Neural crest cell (in vitro differentiated cells): ENCODE data around the gene CELF4. TPM values are rescaled to one million over a fixed set of nuclear protein-coding genes. Genes with fewer than 3 reads are reported as not detected.
"Not testable (repeated sequence)": the region's sequence is repeated elsewhere in the genome, so short reads cannot be mapped to it uniquely, and the experiment has no call there.

ENCODE experiments used
- DNase-seq: peaks from one replicate; pipeline ENCODE4 v3.0.0; 2021; ENCODE audit warnings: low read depth, mixed read lengths, low spot score
- H3K27ac Mint-ChIP-seq: one replicate; pipeline ENCODE4 v1.8.0; 2021; ENCODE audit warnings: mild to moderate bottlenecking, mixed read lengths; ENCODE audit not compliant: unreplicated experiment
- H3K27me3 Mint-ChIP-seq: 2 replicates; pipeline ENCODE4 v1.8.0; 2021; ENCODE audit warnings: low read depth, mild to moderate bottlenecking, mixed read lengths
- H3K36me3 Mint-ChIP-seq: 2 replicates; pipeline ENCODE4 v1.8.0; 2021; ENCODE audit warnings: low read depth, mild to moderate bottlenecking, mixed read lengths
- H3K4me1 Mint-ChIP-seq: 2 replicates; pipeline ENCODE4 v1.8.0; 2021; ENCODE audit warnings: mixed read lengths
- H3K4me3 Mint-ChIP-seq: one replicate; pipeline ENCODE4 v1.8.0; 2021; ENCODE audit warnings: mild to moderate bottlenecking, mixed read lengths
- H3K9me3 Mint-ChIP-seq: 2 replicates; pipeline ENCODE4 v1.8.0; 2021; ENCODE audit warnings: mixed read lengths
- total RNA-seq: library from RNA; stranded (reverse); gene quantifications from 2 replicates; pipeline ENCODE4 v1.2.1, GENCODE V29; 2021
- TF ChIP-seq, protein P1 (sequence below): fragments of 200-600 bp; sonication (generic); conservative IDR thresholded peaks from 2 replicates; pipeline ENCODE4 v1.5.0; 2021; ENCODE audit warnings: antibody characterized with exemption, mild to moderate bottlenecking

The CELF4 gene
- total RNA-seq, 1 donor from 2014 or later = 1.9 TPM

DNA sequence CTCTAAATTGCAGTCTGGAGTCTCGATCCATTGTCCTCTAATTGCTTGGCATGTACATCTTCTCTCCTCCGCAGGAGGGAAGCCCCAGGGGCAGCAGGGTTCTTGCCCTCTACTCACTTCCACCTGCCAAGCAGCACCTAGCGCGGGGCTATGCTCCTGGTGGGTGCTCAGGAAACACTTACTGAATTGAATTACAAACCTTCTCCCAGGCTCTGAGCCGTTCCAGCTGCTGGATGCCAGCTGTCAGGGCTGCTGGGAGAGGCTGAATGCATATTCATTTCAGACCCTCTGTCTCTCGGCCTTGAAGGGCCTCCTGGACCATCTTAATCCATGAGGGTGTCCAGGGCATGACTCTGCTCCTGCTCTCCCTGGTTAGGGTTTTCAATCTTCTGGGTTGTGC lies 94.0 kb downstream of the CELF4 start:
- H3K9me3 Mint-ChIP-seq = no peaks in the 10 kb centered on the region
- peaks cover 5% of the 10 kb centered on the region for H3K4me1 Mint-ChIP-seq
- no peak overlapping the region for H3K4me3 Mint-ChIP-seq
- no peaks in the 10 kb centered on the region for H3K36me3 Mint-ChIP-seq
- H3K27me3 Mint-ChIP-seq = peaks cover 11% of the 10 kb centered on the region
- TF ChIP-seq, protein P1, sequence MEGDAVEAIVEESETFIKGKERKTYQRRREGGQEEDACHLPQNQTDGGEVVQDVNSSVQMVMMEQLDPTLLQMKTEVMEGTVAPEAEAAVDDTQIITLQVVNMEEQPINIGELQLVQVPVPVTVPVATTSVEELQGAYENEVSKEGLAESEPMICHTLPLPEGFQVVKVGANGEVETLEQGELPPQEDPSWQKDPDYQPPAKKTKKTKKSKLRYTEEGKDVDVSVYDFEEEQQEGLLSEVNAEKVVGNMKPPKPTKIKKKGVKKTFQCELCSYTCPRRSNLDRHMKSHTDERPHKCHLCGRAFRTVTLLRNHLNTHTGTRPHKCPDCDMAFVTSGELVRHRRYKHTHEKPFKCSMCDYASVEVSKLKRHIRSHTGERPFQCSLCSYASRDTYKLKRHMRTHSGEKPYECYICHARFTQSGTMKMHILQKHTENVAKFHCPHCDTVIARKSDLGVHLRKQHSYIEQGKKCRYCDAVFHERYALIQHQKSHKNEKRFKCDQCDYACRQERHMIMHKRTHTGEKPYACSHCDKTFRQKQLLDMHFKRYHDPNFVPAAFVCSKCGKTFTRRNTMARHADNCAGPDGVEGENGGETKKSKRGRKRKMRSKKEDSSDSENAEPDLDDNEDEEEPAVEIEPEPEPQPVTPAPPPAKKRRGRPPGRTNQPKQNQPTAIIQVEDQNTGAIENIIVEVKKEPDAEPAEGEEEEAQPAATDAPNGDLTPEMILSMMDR = no peak
- no peak overlapping the region for H3K27ac Mint-ChIP-seq
- no peak for DNase-seq

DNA sequence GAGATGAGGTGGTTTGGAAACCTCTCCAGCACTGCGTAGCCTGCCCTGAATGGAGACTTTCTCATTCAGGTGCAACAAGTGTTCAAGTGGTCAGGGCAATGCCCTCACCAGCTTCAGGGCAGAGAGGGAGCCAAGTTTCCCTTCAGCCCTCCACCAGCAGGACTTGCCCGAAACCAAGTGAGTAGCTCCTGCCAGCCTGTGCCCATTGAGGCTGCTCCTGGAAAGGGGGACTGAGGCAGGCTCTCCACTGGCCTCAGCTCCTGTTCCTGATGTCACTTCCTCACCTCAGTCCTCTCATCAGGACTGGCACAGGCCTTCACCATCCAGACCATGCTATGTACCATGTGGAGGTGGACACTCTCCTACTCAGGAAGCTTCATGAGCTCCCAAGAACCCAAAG lies 94.6 kb downstream of the CELF4 start:
- H3K4me1 Mint-ChIP-seq = peaks cover 5% of the 10 kb centered on the region
- no peaks in the 10 kb centered on the region for H3K9me3 Mint-ChIP-seq
- no peaks in the 10 kb centered on the region for H3K36me3 Mint-ChIP-seq
- H3K27ac Mint-ChIP-seq = no peak overlapping the region
- H3K27me3 Mint-ChIP-seq = peaks cover 8% of the 10 kb centered on the region
- DNase-seq = no peak
- H3K4me3 Mint-ChIP-seq = no peak overlapping the region
- TF ChIP-seq, protein P1 = no peak

DNA sequence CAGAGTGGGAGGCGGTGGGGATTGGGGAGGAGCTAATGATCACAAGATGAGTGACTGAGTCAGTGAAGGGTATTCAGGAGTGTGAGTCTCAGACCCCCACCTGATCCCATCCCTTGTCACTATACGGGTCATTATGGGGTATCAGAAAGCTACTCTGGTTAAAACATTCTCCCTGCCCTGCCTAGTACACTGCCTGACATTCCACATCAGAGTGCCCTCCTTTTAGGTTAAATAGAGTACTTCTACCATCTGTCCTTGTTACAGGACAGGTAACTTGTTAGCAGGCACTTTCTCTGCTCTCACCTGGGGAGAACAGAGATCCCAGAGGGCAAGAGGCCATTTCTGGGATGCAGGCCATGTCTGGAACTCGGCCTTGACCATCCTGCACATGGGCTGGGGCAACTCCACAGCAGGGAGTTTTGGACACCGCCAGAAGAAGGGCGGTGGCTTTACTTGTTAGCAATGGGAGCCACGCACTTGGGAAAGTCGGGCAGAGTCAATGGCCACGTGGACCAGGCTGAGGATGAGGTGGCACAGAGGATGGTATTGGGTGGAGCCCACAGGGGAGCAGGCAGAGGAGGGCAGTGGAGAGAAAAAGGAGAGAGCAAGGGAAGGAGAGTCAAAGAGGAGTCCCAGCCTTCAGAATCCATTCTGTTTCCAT lies 98.5 kb downstream of the CELF4 start:
- H3K4me1 Mint-ChIP-seq = peaks cover 12% of the 10 kb centered on the region
- H3K27ac Mint-ChIP-seq = no peak overlapping the region
- TF ChIP-seq, protein P1 = no peak
- H3K36me3 Mint-ChIP-seq = no peaks in the 10 kb centered on the region
- H3K9me3 Mint-ChIP-seq = no peaks in the 10 kb centered on the region
- no peak overlapping the region for H3K4me3 Mint-ChIP-seq
- DNase-seq = no peak
- H3K27me3 Mint-ChIP-seq = peaks cover 9% of the 10 kb centered on the region

DNA sequence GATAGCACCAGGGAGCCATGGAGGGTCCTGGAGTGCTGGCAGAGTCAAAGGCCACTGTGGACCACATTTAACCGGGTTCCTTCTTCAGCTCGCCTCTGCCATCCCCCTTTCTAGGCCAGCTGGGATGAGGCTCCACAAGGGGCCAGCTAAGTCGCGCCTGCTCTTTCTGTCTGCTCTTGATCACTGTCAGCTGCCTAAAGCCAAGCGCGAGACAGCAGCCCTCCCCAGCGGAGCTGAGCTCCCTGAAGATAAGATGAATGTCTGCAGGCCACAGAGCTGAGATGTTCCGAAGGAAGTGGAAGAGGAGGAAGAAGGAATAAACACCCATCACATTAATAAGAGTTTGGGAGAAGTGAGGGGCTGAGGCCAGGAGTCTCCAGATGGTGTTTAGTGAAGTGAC lies 99.6 kb downstream of the CELF4 start:
- TF ChIP-seq, protein P1 = no peak
- no peak overlapping the region for H3K4me3 Mint-ChIP-seq
- no peaks in the 10 kb centered on the region for H3K36me3 Mint-ChIP-seq
- H3K27me3 Mint-ChIP-seq = peaks cover 9% of the 10 kb centered on the region
- no peaks in the 10 kb centered on the region for H3K9me3 Mint-ChIP-seq
- H3K27ac Mint-ChIP-seq = no peak overlapping the region
- peaks cover 12% of the 10 kb centered on the region for H3K4me1 Mint-ChIP-seq
- DNase-seq = no peak

DNA sequence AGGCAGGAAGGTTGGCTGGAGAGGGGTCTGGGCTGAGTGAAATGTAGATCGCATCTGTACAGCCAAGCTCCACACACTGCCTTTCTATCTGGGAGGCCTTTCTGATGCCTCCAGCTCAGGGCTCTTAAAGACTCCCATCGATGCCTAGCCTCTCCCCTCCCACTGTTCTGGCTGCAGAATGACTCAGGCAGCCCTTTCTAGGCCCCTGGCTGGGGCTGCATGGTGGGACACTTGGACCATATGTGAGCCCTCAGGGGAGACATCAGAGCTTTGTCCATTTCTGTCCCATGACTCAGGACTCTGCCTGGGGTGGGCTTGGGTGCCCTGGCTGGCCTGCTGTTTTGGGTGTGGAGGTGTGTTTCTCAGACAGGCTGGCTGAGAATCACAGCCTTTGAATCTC lies 101.3 kb downstream of the CELF4 start:
- H3K4me3 Mint-ChIP-seq = no peak overlapping the region
- no peak overlapping the region for H3K27ac Mint-ChIP-seq
- no peak for DNase-seq
- peaks cover 4% of the 10 kb centered on the region for H3K27me3 Mint-ChIP-seq
- peaks cover 12% of the 10 kb centered on the region for H3K4me1 Mint-ChIP-seq
- no peaks in the 10 kb centered on the region for H3K36me3 Mint-ChIP-seq
- TF ChIP-seq, protein P1 = no peak
- H3K9me3 Mint-ChIP-seq = no peaks in the 10 kb centered on the region

DNA sequence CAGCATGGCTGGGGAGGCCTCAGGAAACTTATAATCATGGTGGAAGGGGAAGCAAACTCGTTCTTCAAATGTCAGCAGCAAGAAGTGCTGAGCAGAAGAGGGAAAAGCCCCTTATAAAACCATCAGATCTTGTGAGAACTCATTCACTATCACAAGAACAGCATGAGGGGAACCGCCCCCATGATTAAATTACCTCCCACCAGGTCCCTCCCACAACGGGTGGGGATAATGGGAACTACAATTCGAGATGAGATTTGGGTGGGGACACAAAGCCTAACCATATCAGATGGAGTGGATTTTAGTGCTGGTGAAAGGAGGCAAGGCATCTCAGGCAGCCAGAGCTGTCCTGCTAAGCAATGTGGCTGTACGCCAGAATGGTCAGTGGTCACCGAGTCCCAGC lies 104.3 kb downstream of the CELF4 start:
- H3K27ac Mint-ChIP-seq, H3K9me3 Mint-ChIP-seq, H3K4me3 Mint-ChIP-seq, H3K27me3 Mint-ChIP-seq, DNase-seq, H3K36me3 Mint-ChIP-seq: not testable (repeated sequence)
- peaks cover 25% of the 10 kb centered on the region for H3K4me1 Mint-ChIP-seq
